ENCODE results near the gene TPD52L2. TPM values are rescaled to one million over a fixed set of nuclear protein-coding genes. Genes with fewer than 3 reads are reported as not detected.
A peak's percentile ranks its signal among the peaks of the same experiment; 100 is the strongest.

Gene TPD52L2
- total RNA-seq, 1 donor from 2014 or later = 57.4 TPM

DNA sequence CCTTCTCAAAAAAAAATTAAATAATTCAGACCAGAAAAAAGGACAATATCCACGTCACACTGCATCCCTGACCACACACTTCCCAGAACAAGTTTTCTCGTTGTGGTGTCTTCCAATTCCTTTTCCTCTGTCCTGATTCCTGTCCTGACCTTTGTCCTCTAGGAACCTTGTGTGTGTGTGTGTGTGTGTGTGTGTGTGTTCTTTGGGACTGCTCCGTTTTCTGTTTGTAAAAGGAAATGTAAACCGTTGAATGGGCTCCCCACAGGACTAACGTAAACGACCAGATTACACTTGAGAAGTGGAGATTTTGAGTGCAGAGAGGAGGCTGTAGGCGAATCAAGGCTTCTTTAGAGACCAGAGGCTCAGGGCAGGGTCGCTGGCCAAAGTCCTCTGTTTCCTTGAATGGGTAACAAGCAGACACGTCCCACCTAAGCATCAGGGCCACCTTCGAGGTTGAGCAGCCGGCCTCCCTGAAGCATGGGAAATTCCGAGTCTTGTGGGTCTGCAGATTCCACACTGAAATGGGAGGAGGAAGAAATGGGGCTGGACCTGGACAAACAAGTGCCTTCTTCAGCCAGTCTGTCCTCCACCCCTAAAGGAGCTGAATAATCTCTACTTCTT is 41.3 kb upstream of the TPD52L2 start:
- Mint-ChIP-seq H3K36me3 (ENCODE audit: low read depth) (no peaks in the 10 kb centered on the region), H3K27me3 (ENCODE audit: low read depth) (peaks cover 1% of the 10 kb centered on the region), H3K4me3 (no peak overlapping the region), H3K27ac (ENCODE audit: unreplicated experiment) (no peak overlapping the region), H3K4me1 (peaks cover 35% of the 10 kb centered on the region), H3K9me3 (no peaks in the 10 kb centered on the region)
- TF ChIP-seq, protein P1, sequence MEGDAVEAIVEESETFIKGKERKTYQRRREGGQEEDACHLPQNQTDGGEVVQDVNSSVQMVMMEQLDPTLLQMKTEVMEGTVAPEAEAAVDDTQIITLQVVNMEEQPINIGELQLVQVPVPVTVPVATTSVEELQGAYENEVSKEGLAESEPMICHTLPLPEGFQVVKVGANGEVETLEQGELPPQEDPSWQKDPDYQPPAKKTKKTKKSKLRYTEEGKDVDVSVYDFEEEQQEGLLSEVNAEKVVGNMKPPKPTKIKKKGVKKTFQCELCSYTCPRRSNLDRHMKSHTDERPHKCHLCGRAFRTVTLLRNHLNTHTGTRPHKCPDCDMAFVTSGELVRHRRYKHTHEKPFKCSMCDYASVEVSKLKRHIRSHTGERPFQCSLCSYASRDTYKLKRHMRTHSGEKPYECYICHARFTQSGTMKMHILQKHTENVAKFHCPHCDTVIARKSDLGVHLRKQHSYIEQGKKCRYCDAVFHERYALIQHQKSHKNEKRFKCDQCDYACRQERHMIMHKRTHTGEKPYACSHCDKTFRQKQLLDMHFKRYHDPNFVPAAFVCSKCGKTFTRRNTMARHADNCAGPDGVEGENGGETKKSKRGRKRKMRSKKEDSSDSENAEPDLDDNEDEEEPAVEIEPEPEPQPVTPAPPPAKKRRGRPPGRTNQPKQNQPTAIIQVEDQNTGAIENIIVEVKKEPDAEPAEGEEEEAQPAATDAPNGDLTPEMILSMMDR (conservative IDR thresholded peaks at IDR 0.05) = no peak
- no peak for DNase-seq (ENCODE audit: low read depth, low spot score)

DNA sequence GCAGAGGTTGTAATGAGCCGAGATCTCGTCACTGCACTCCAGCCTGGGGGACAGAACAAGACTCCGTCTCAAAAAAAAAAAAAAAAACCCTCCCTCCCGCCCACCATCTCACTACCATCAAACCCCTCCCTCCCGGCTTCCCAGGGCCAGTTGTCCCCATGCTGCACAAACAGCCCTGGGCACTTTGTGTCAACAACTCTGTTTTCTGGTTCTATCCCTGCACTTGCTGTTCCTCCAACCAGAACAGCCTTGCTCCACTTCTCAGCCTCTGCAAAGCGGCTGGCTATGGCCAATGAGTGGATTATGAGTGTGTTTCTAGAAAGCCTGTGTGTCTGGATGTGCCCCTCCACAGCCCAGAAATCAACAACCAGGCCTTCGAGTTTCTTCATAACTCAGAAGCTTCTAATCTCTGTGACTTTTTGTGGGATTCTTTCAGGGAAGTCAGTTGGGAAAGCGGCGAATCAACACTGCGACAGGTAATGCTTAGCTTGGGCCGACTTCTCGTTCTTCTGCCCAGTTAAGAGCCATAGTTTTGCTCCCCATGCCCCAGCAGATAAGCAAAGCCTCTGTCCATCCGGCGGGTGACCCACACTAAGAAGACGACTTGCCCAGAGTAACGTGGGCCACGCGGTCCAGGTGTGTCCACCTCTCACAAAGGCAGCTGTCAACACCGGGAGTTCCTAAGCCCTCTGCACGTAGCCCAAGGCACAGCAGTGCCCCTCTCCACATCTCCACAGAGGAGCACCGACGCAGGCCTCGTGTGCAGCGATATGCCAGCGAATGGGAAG is 39.5 kb upstream of the TPD52L2 start:
- Mint-ChIP-seq H3K27me3 (ENCODE audit: low read depth) (peaks cover 14% of the 10 kb centered on the region), H3K9me3 (no peaks in the 10 kb centered on the region), H3K27ac (ENCODE audit: unreplicated experiment) (no peak overlapping the region), H3K4me1 (peaks cover 42% of the 10 kb centered on the region), H3K4me3 (no peak overlapping the region), H3K36me3 (ENCODE audit: low read depth) (no peaks in the 10 kb centered on the region)
- TF ChIP-seq, protein P1 (conservative IDR thresholded peaks at IDR 0.05) = no peak
- no peak for DNase-seq (ENCODE audit: low read depth, low spot score)

DNA sequence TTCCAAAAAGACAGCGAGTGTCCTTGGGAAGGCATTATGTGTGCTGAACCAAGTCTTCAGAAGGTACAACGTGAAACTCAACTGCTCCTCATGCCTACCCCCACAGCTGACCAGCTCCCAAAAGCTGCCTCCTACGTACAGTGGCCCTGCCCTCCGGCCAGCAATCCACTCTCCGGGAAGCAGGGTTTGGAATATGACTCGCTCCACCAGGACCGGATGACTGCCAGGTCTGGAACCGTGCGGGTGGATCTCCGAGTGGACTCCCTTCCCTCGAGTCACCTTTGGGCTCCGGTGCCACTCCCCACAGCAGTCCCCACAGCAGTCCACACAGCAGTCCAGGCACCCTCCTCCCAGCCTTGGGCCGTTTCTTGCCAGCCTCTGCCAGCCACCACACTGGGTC is 38.3 kb upstream of the TPD52L2 start:
- no peak for DNase-seq (ENCODE audit: low read depth, low spot score)
- H3K9me3 Mint-ChIP-seq = no peaks in the 10 kb centered on the region
- TF ChIP-seq, protein P1 (conservative IDR thresholded peaks at IDR 0.05) = no peak
- no peak overlapping the region for H3K27ac Mint-ChIP-seq (ENCODE audit: unreplicated experiment)
- H3K4me3 Mint-ChIP-seq = no peak overlapping the region
- peaks cover 14% of the 10 kb centered on the region for H3K27me3 Mint-ChIP-seq (ENCODE audit: low read depth)
- H3K36me3 Mint-ChIP-seq (ENCODE audit: low read depth) = no peaks in the 10 kb centered on the region
- peaks cover 42% of the 10 kb centered on the region for H3K4me1 Mint-ChIP-seq

DNA sequence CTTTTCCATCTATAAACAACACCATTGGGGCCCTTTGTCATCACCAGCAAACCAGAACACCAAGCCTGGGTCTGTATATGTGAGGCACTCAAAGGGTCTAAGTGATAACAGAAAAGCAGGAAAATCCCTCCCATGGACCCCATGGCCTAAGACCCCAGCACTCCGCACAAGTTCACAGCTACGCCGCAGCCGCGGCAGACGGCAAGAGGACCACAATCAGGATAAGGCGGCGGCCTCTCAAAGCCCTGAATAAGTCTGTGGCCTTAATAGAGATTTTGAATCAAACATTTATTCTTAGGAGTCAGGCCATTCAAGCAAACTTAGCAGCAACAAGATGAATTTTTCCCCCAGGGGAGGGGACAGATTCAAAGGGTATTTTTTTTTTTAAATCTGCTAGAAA is 36.9 kb upstream of the TPD52L2 start:
- H3K27me3 Mint-ChIP-seq (ENCODE audit: low read depth) = peaks cover 14% of the 10 kb centered on the region
- no peak for DNase-seq (ENCODE audit: low read depth, low spot score)
- no peaks in the 10 kb centered on the region for H3K9me3 Mint-ChIP-seq
- peaks cover 42% of the 10 kb centered on the region for H3K4me1 Mint-ChIP-seq
- no peak overlapping the region for H3K27ac Mint-ChIP-seq (ENCODE audit: unreplicated experiment)
- H3K4me3 Mint-ChIP-seq = peak overlapping the region; percentile 90
- TF ChIP-seq, protein P1 (conservative IDR thresholded peaks at IDR 0.05) = no peak
- no peaks in the 10 kb centered on the region for H3K36me3 Mint-ChIP-seq (ENCODE audit: low read depth)

DNA sequence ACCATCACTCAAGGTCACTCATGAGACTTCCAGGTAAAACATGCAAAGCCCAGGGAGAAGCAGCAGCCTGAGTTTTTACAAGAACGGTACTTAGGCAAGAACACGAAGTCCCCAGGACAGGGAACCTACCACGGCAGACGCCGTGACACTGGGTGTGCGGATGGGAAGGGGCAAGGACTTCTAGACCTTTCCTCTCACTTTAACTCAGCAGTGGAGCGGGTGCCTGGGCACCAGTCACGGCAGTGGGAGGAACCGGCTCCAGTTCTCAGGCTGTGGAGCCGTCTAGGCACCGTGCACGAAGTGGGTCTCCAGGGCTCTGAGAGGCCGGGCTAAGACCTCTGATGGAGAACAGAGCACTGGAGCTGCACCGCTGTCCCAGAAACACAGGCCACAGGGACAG is 36.5 kb upstream of the TPD52L2 start:
- TF ChIP-seq, protein P1 (conservative IDR thresholded peaks at IDR 0.05) = no peak

More for the DNA sequence above, 36.5 kb upstream of the TPD52L2 start:
- Mint-ChIP-seq H3K9me3 (no peaks in the 10 kb centered on the region), H3K27me3 (ENCODE audit: low read depth) (peaks cover 14% of the 10 kb centered on the region), H3K4me1 (peaks cover 43% of the 10 kb centered on the region), H3K4me3 (peak overlapping the region; percentile 90), H3K36me3 (ENCODE audit: low read depth) (no peaks in the 10 kb centered on the region), H3K27ac (ENCODE audit: unreplicated experiment) (no peak overlapping the region)
- DNase-seq (ENCODE audit: low read depth, low spot score) = no peak
